Neural cell (in vitro differentiated cells): ENCODE results near the gene CARD14.

Experiments used
- EP300 ChIP-seq: fragments of 450-650 bp; conservative IDR thresholded peaks from 2 replicates; pipeline ENCODE4 v1.6.1; 2014; ENCODE audit warnings: antibody characterized with exemption, mild to moderate bottlenecking, moderate library complexity; ENCODE audit not compliant: poor library complexity, severe bottlenecking
- EZH2 ChIP-seq: fragments of 200-600, 300-800 bp; shearing (Covaris generic), sonication (generic); IDR thresholded peaks from 2 replicates; pipeline ENCODE4 v1.6.1; 2014; ENCODE audit warnings: antibody characterized with exemption, low read length, borderline replicate concordance, mild to moderate bottlenecking; ENCODE audit not compliant: insufficient read depth, poor library complexity, severe bottlenecking
- POLR2AphosphoS5 ChIP-seq: IDR thresholded peaks from 2 replicates; pipeline ENCODE4 v1.6.1; 2012
- SMC3 ChIP-seq: fragments of 450-650 bp; conservative IDR thresholded peaks from 2 replicates; pipeline ENCODE4 v1.6.1; 2014; ENCODE audit warnings: antibody characterized with exemption, mild to moderate bottlenecking, moderate library complexity; ENCODE audit not compliant: poor library complexity

DNA sequence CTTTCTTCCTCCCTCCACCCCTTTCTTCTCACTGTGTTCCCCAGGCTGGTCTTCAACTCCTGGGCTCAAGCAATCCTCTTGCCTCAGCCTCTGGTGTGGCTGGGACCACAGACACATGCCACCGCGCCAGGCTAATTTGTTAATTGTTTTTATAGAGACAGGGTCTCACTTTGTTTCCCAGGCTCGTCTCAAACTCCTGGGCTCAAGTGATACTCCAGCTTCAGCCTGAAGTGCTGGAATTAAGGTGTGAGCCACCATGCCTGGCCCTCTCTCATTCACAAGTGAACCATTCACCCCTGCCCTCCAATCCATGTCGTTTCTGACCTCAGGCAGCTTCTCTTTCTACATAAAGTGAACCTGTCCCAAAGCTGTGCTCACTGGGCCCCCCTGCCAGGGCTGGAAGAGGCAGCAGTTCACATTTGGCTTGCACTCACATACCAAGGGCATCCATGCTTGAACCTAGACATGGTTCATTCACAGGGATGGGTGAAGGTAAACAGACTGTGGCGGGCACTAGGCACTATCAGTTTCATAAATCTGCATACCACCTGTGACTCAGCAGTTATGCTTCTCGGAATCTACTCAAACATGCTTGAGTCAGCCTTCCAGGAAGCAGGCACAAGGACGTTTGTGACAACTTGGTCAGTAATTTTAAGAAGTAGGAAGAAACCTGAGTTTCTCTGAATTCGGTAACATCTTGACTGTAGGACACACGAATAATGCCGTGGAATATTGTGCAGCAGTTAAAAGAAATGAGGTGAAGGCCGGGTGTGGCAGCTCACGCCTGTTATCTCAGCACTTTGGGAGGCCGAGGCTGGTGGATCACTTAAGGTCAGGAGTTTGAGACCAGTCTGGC is 84.8 kb downstream of the CARD14 start:
- TF ChIP-seq EZH2 (no peak), SMC3 (no peak), EP300 (no peak), POLR2AphosphoS5 (no peak)
